Measurements from ENCODE around the gene SEMG1.

SEMG1 gene

GRCh38 chr20:45164906-45165305, 41.9 kb upstream of the SEMG1 start:
- H3K9me2 ChIP-seq (replicated peaks; ENCODE audit: low read depth, low read length) = 0 out of 2 replicates have a peak, but pooled peaks cover 4% of the 10 kb centered on the region
- H4K20me1 ChIP-seq (ENCODE audit: insufficient read depth, low read length, poor library complexity, severe bottlenecking) = no peaks in the 10 kb centered on the region
- no peak overlapping the region for H3K4me3 ChIP-seq (ENCODE audit: low read length, poor library complexity, severe bottlenecking)
- no peak overlapping the region for H3K4me2 ChIP-seq (ENCODE audit: low read depth, low read length, poor library complexity, severe bottlenecking)
- no peaks in the 10 kb centered on the region for H3K4me1 ChIP-seq (ENCODE audit: insufficient read depth, low read length, poor library complexity, severe bottlenecking)
- H2AFZ ChIP-seq (ENCODE audit: low read length) = no peak overlapping the region
- peaks cover 5% of the 10 kb centered on the region; the same call in 1 of the 2 replicates for H3K9me3 ChIP-seq (ENCODE audit: insufficient read depth, low read depth, low read length)
- H3K36me3 ChIP-seq (ENCODE audit: insufficient read depth, low read length) = no peaks in the 10 kb centered on the region
- no peaks in the 10 kb centered on the region for H3F3A ChIP-seq (ENCODE audit: low read depth)
- no peaks in the 10 kb centered on the region for H3K27me3 ChIP-seq (ENCODE audit: insufficient read depth, low read length, poor library complexity, severe bottlenecking)
- no peaks in the 10 kb centered on the region for H3K79me2 ChIP-seq (ENCODE audit: insufficient read depth, low read length)
- no peak overlapping the region for H3K9ac ChIP-seq (ENCODE audit: low read depth, low read length, poor library complexity, severe bottlenecking)
- TF ChIP-seq EZH2phosphoT487 (IDR thresholded peaks at IDR 0.05; ENCODE audit: borderline replicate concordance) (no peak), CTCF (conservative IDR thresholded peaks at IDR 0.05; ENCODE audit: low read length) (no peak)

GRCh38 chr20:45173522-45173921, 33.3 kb upstream of the SEMG1 start:
- H3K27me3 ChIP-seq (ENCODE audit: insufficient read depth, low read length, poor library complexity, severe bottlenecking) = no peaks in the 10 kb centered on the region
- no peak overlapping the region for H3K9ac ChIP-seq (ENCODE audit: low read depth, low read length, poor library complexity, severe bottlenecking)
- H4K20me1 ChIP-seq (ENCODE audit: insufficient read depth, low read length, poor library complexity, severe bottlenecking) = no peaks in the 10 kb centered on the region
- H3K79me2 ChIP-seq (ENCODE audit: insufficient read depth, low read length) = no peaks in the 10 kb centered on the region
- H3K4me2 ChIP-seq (ENCODE audit: low read depth, low read length, poor library complexity, severe bottlenecking) = no peak overlapping the region
- no peaks in the 10 kb centered on the region for H3K36me3 ChIP-seq (ENCODE audit: insufficient read depth, low read length)
- no peaks in the 10 kb centered on the region; the same call in 1 of the 2 replicates for H3K9me3 ChIP-seq (ENCODE audit: insufficient read depth, low read depth, low read length)
- no peak overlapping the region for H2AFZ ChIP-seq (ENCODE audit: low read length)
- TF ChIP-seq CTCF (conservative IDR thresholded peaks at IDR 0.05; ENCODE audit: low read length) (no peak), EZH2phosphoT487 (IDR thresholded peaks at IDR 0.05; ENCODE audit: borderline replicate concordance) (no peak)
- H3F3A ChIP-seq (ENCODE audit: low read depth) = no peaks in the 10 kb centered on the region
- H3K9me2 ChIP-seq (replicated peaks; ENCODE audit: low read depth, low read length) = no peaks in the 10 kb centered on the region
- no peaks in the 10 kb centered on the region for H3K4me1 ChIP-seq (ENCODE audit: insufficient read depth, low read length, poor library complexity, severe bottlenecking)
- no peak overlapping the region for H3K4me3 ChIP-seq (ENCODE audit: low read length, poor library complexity, severe bottlenecking)

GRCh38 chr20:45174434-45175364, 32.1 kb upstream of the SEMG1 start, which contains the start of gene PI3:
TSS of gene PI3 (plus strand) at chr20:45174902. CDS start at chr20:45174923, 21 bp downstream.
- no peak within 1 kb of the TSS for H3K4me2 ChIP-seq (ENCODE audit: low read depth, low read length, poor library complexity, severe bottlenecking)
- H3K9me2 ChIP-seq (replicated peaks; ENCODE audit: low read depth, low read length) = no peaks in the 10 kb centered on the region
- H3K4me1 ChIP-seq (ENCODE audit: insufficient read depth, low read length, poor library complexity, severe bottlenecking) = no peaks in the 10 kb centered on the region
- TF ChIP-seq EZH2phosphoT487 (IDR thresholded peaks at IDR 0.05; ENCODE audit: borderline replicate concordance) (no peak), CTCF (conservative IDR thresholded peaks at IDR 0.05; ENCODE audit: low read length) (no peak)
- no peak within 1 kb of the TSS for H3K4me3 ChIP-seq (ENCODE audit: low read length, poor library complexity, severe bottlenecking)
- no peaks in the 10 kb centered on the region; the same call in 1 of the 2 replicates for H3K9me3 ChIP-seq (ENCODE audit: insufficient read depth, low read depth, low read length)
- no peak within 1 kb of the TSS for H2AFZ ChIP-seq (ENCODE audit: low read length)
- no peaks in the 10 kb centered on the region for H3F3A ChIP-seq (ENCODE audit: low read depth)
- no peaks in the 10 kb centered on the region for H3K27me3 ChIP-seq (ENCODE audit: insufficient read depth, low read length, poor library complexity, severe bottlenecking)
- H3K36me3 ChIP-seq (ENCODE audit: insufficient read depth, low read length) = no peaks in the 10 kb centered on the region
- no peaks in the 10 kb centered on the region for H3K79me2 ChIP-seq (ENCODE audit: insufficient read depth, low read length)
- H3K9ac ChIP-seq (ENCODE audit: low read depth, low read length, poor library complexity, severe bottlenecking) = no peak within 1 kb of the TSS
- H4K20me1 ChIP-seq (ENCODE audit: insufficient read depth, low read length, poor library complexity, severe bottlenecking) = no peaks in the 10 kb centered on the region
